Endothelial cell of umbilical vein (primary cell): ENCODE measurements around the gene C19orf25. TPM values are rescaled to one million over a fixed set of nuclear protein-coding genes. Genes with fewer than 3 reads are reported as not detected.
"Not testable (repeated sequence)": the region's sequence is repeated elsewhere in the genome, so short reads cannot be mapped to it uniquely, and the experiment has no call there.

Experiments used
- BruUV-seq: library from RNA; stranded (reverse); fragments of 400-500 nt; replicated peaks from 2 replicates; lab custom pipeline; 2021; lab: Mats Ljungman, UMichigan
- CTCF ChIA-PET: fragments of 300-600, 350-600 bp; sonication (Branson Sonifier 250); formaldehyde crosslinking; loops from one replicate; lab custom pipeline; 2021; ENCODE audit warnings: antibody characterized with exemption, inconsistent platforms; lab: Charles Lee
- POLR2A ChIA-PET: fragments of 300-600, 350-600 bp; sonication (Branson Sonifier 250); formaldehyde crosslinking; loops from one replicate; lab custom pipeline; 2021; ENCODE audit warnings: antibody characterized with exemption, inconsistent platforms; lab: Charles Lee
- DNase-seq: peaks from one replicate; pipeline ENCODE4 v3.0.0-alpha.2; 2011; ENCODE audit warnings: low read depth, low spot score
- FAIRE-seq: peaks from 2 replicates; lab custom pipeline; 2011; peaks lifted over from hg19 to GRCh38; lab: Jason Lieb, UNC
- H2AFZ ChIP-seq: 2 replicates; pipeline ENCODE4 v1.6.0; 2012; ENCODE audit warnings: low read depth, low read length, control low read depth, inconsistent platforms
- H3K27ac ChIP-seq: 2 replicates; pipeline ENCODE4 v1.5.1; 2011; ENCODE audit warnings: low read depth, mild to moderate bottlenecking, control low read depth, low read length, moderate library complexity; ENCODE audit not compliant: insufficient read depth
- H3K27me3 ChIP-seq, 2 experiments: 2 replicates each; pipeline versions ENCODE4 v1.6.0 to v1.6.1; 2011; ENCODE audit warnings: low read length in 2 of 2, mixed read lengths in 1 of 2; ENCODE audit not compliant: control insufficient read depth in 2 of 2, insufficient read depth in 2 of 2
- H3K36me3 ChIP-seq, 2 experiments: 2 replicates in 1 of 2; 3 replicates in 1 of 2; pipeline ENCODE4 v1.5.1; 2011; ENCODE audit warnings: low read length in 2 of 2, mild to moderate bottlenecking in 1 of 2, moderate library complexity in 1 of 2; ENCODE audit not compliant: control insufficient read depth in 2 of 2, insufficient read depth in 2 of 2; ENCODE audit errors: extremely low read depth in 1 of 2
- H3K4me1 ChIP-seq: 3 replicates; pipeline ENCODE4 v1.5.1; 2011; ENCODE audit warnings: mild to moderate bottlenecking, low read length; ENCODE audit not compliant: control insufficient read depth, insufficient read depth; ENCODE audit errors: extremely low read depth
- H3K4me2 ChIP-seq: 2 replicates; pipeline ENCODE4 v1.6.1; 2011; ENCODE audit warnings: low read length, control low read depth, mixed read lengths; ENCODE audit not compliant: insufficient read depth
- H3K4me3 ChIP-seq, 3 experiments: fragments of 200-600 bp in 1 of 3; sonication (generic), shearing (Covaris generic) in 1 of 3; replicated peaks in 1 of 3; 2 replicates each; pipeline ENCODE4 v1.5.1; 2011 to 2016; ENCODE audit warnings: control low read depth in 3 of 3, low read length in 3 of 3, mild to moderate bottlenecking in 2 of 3, inconsistent platforms in 1 of 3, low read depth in 1 of 3, moderate library complexity in 1 of 3; ENCODE audit not compliant: insufficient read depth in 1 of 3
- H3K79me2 ChIP-seq: 2 replicates; pipeline ENCODE4 v1.6.0; 2012; ENCODE audit warnings: low read length, inconsistent platforms; ENCODE audit not compliant: control insufficient read depth, insufficient read depth
- H3K9ac ChIP-seq: replicated peaks from 2 replicates; pipeline ENCODE3; 2011; ENCODE audit warnings: low read length, control low read depth; ENCODE audit not compliant: insufficient read depth; ENCODE audit errors: extremely low read depth
- H3K9me1 ChIP-seq: replicated peaks from 3 replicates; pipeline ENCODE4 v1.6.0; 2011; ENCODE audit warnings: mild to moderate bottlenecking, low read length; ENCODE audit not compliant: control insufficient read depth, insufficient read depth; ENCODE audit errors: extremely low read depth
- H3K9me3 ChIP-seq: replicated peaks from 2 replicates; pipeline ENCODE4 v1.5.1; 2012; ENCODE audit warnings: low read length, inconsistent platforms; ENCODE audit not compliant: control insufficient read depth, insufficient read depth
- H4K20me1 ChIP-seq: replicated peaks from 2 replicates; pipeline ENCODE3; 2011; ENCODE audit warnings: mild to moderate bottlenecking, low read length; ENCODE audit not compliant: control insufficient read depth, insufficient read depth; ENCODE audit errors: extremely low read depth
- CTCF ChIP-seq, 2 donors: IDR thresholded peaks; 1 replicate in 1 of 2; 2 replicates in 1 of 2; pipeline ENCODE4 v1.5.1; 2011; ENCODE audit warnings: low read length in 2 of 2, mild to moderate bottlenecking in 2 of 2, moderate library complexity in 2 of 2, control low read depth in 1 of 2, inconsistent platforms in 1 of 2, low read depth in 1 of 2; ENCODE audit not compliant: insufficient read depth in 1 of 2; ENCODE audit errors: extremely low read depth in 1 of 2
- EZH2 ChIP-seq: IDR thresholded peaks from 2 replicates; pipeline ENCODE4 v1.6.1; 2012; ENCODE audit warnings: borderline replicate concordance, low read depth, mild to moderate bottlenecking, moderate library complexity, low read length, inconsistent platforms; ENCODE audit not compliant: severe bottlenecking
- FOS ChIP-seq: IDR thresholded peaks from 2 replicates; pipeline ENCODE4 v1.6.1; 2011; ENCODE audit warnings: mild to moderate bottlenecking, low read length, moderate library complexity, borderline replicate concordance; ENCODE audit not compliant: insufficient read depth
- GATA2 ChIP-seq: IDR thresholded peaks from 2 replicates; pipeline ENCODE4 v1.7.0; 2011; ENCODE audit warnings: low read depth, mild to moderate bottlenecking, moderate library complexity, mixed read lengths, low read length; ENCODE audit not compliant: insufficient read length, insufficient read depth
- JUN ChIP-seq: IDR thresholded peaks from 2 replicates; pipeline ENCODE4 v1.6.1; 2011; ENCODE audit warnings: borderline replicate concordance, low read depth; ENCODE audit not compliant: insufficient read length, insufficient read depth
- MAX ChIP-seq: IDR thresholded peaks from 2 replicates; pipeline ENCODE4 v1.6.1; 2011; ENCODE audit not compliant: insufficient read depth, insufficient read length
- MYC ChIP-seq: IDR thresholded peaks from one replicate; pipeline ENCODE4 v1.6.1; 2011; ENCODE audit warnings: mild to moderate bottlenecking, low read depth, low read length
- POLR2A ChIP-seq: IDR thresholded peaks from 2 replicates; pipeline ENCODE4 v1.6.1; 2012; ENCODE audit warnings: low read depth, mild to moderate bottlenecking, control low read depth, low read length
- POLR2AphosphoS5 ChIP-seq: IDR thresholded peaks from 2 replicates; pipeline ENCODE4 v1.6.1; 2012; ENCODE audit warnings: low read depth, mild to moderate bottlenecking, control low read depth, low read length, moderate library complexity; ENCODE audit not compliant: insufficient read depth
- dilution Hi-C: fragments of 300-500 bp; cut with MboI; formaldehyde crosslinking; loops from one replicate; pipeline ENCODE4 v1.15.0; 2019; ENCODE audit warnings: low sequenced_read_pairs; ENCODE audit not compliant: extremely low pct_ligation_motif_present
- intact Hi-C: fragments of 100-400 bp; cut with micrococcal nuclease; formaldehyde crosslinking; loops from one replicate; pipeline ENCODE4 v1.10.0; 2022
- polyA plus RNA-seq, 4 experiments: library from polyadenylated mRNA; depleted of rRNA in 3 of 4; stranded (reverse) in 3 of 4; unstranded in 1 of 4; fragments of >200 nt; gene quantifications; 2 replicates each; pipeline versions ENCODE4 v1.2.1 to v1.2.3, GENCODE V29; 2011 to 2012; ENCODE audit warnings: missing spikeins in 1 of 4
- total RNA-seq: library from RNA; stranded (reverse); gene quantifications from 2 replicates; pipeline ENCODE4 v1.2.3, GENCODE V29; 2021

The C19orf25 gene
- total and polyA plus RNA-seq, 2 donors (not counting 3 experiments of a cell fraction or from before 2014, with no cell fraction given): 28.0 to 34.6 TPM

GRCh38 chr19:1520203-1520780 is 41.3 kb upstream of the C19orf25 start:
- Histone ChIP-seq H4K20me1 (no peaks in the 10 kb centered on the region), H3K27me3 (peaks cover 9 to 12% of the 10 kb centered on the region in 2 experiments), H3K36me3 (no peaks in the 10 kb centered on the region), H3K9me1 (no peaks in the 10 kb centered on the region), H3K9me3 (no peaks in the 10 kb centered on the region), H3K4me3 (no peak overlapping the region), H2AFZ (no peak overlapping the region), H3K4me1 (no peaks in the 10 kb centered on the region), H3K79me2 (no peaks in the 10 kb centered on the region), H3K27ac (no peak overlapping the region), H3K4me2 (no peak overlapping the region), H3K9ac (no peak overlapping the region)
- BruUV-seq: no TSS peak
- dilution Hi-C loops: no loop called here
- POLR2A ChIA-PET: no interaction called here
- CTCF ChIA-PET: no interaction called here
- DNase-seq (no peak), FAIRE-seq (no peak)
- TF ChIP-seq MAX (no peak), FOS (no peak), JUN (no peak), GATA2 (no peak), POLR2AphosphoS5 (no peak), CTCF (IDR thresholded peaks at IDR 0.05; ENCODE audit: extremely low read depth in 1 of 2, insufficient read depth in 1 of 2, low read depth in 1 of 2, low read length in 2 of 2) (no peak), POLR2A (no peak), MYC (no peak), EZH2 (no peak)
- intact Hi-C loops: no loop called here

DNA sequence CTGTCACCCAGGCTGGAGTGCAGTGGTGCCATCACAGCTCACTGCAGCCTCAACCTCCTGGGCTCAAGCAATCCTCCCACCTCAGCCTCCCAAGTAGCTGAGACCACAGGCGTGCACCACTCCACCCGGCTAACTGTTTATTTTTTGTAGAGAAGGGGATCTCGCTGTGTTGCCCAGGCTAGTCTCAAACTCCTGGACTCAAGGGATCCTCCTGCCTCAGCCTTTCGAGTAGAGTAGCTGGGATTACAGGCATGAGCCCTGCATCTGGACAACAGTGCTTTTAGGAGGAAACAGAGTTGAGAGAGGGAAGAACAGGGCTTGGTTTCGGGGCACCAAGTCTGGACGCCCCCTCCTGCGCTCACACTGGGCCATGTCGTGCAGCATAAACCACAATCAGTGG is 40.8 kb upstream of the C19orf25 start:
- H3K9me1 ChIP-seq, H2AFZ ChIP-seq, H3K36me3 ChIP-seq, dilution Hi-C loops, FAIRE-seq, H4K20me1 ChIP-seq, DNase-seq, H3K9me3 ChIP-seq, intact Hi-C loops, BruUV-seq, CTCF ChIA-PET, H3K4me2 ChIP-seq, H3K9ac ChIP-seq, H3K4me1 ChIP-seq, H3K27ac ChIP-seq, POLR2A ChIA-PET, H3K27me3 ChIP-seq, H3K4me3 ChIP-seq, H3K79me2 ChIP-seq: not testable (repeated sequence)
